K562 (cell line): ENCODE results near the gene SLC10A1. TPM values are rescaled to one million over a fixed set of nuclear protein-coding genes. Genes with fewer than 3 reads are reported as not detected.

Experiments used
- ATAC-seq: fragments of 200-7000 bp; cut with Tn5 transposase; 3 replicates; pipeline ENCODE4 v1.9.1; 2020; ENCODE audit warnings: moderate library complexity
- BruUV-seq: library from RNA; stranded (reverse); fragments of 400-500 nt; replicated peaks from 2 replicates; lab custom pipeline; 2021; lab: Mats Ljungman, UMichigan
- CTCF ChIA-PET: fragments of 300-600 bp; formaldehyde crosslinking; extraction: SDS; loops from one replicate; lab custom pipeline; 2021; ENCODE audit warnings: low intra/inter-chr PET ratio; lab: Yijun Ruan, JAX
- POLR2A ChIA-PET: fragments of 300-600, 350-650 bp; sonication (Branson Sonifier 250); formaldehyde crosslinking; extraction: SDS; loops from one replicate; lab custom pipeline; 2021; ENCODE audit warnings: antibody characterized with exemption, inconsistent platforms; lab: Yijun Ruan, JAX
- DNase-seq, 4 experiments: peaks; one replicate each; pipeline versions ENCODE4 v3.0.0 to v3.0.0-alpha.2; 2011 to 2018; ENCODE audit warnings: low spot score in 3 of 4, mixed read lengths in 3 of 4; ENCODE audit errors: extremely low read depth in 1 of 4
- FAIRE-seq: peaks from 2 replicates; lab custom pipeline; 2011; peaks lifted over from hg19 to GRCh38; lab: Jason Lieb, UNC
- H2AFZ ChIP-seq: 2 replicates; pipeline ENCODE4 v1.6.0; 2011; ENCODE audit warnings: low read depth, low read length, control low read depth, inconsistent platforms
- H3K27ac ChIP-seq: fragments of 200-600 bp; 3 replicates; pipeline ENCODE4 v1.8.0; 2011; ENCODE audit warnings: low read depth, mild to moderate bottlenecking, control low read depth, inconsistent platforms, low read length, moderate library complexity, mixed read lengths; ENCODE audit errors: extremely low read depth
- H3K27me3 ChIP-seq, 2 experiments: fragments of 300-600 bp in 1 of 2; 2 replicates in 1 of 2; 3 replicates in 1 of 2; pipeline versions ENCODE4 v1.6.0 to v1.8.0; 2011; ENCODE audit warnings: inconsistent platforms in 2 of 2, low read length in 2 of 2, mild to moderate bottlenecking in 1 of 2, mixed read lengths in 1 of 2, moderate library complexity in 1 of 2; ENCODE audit not compliant: control insufficient read depth in 2 of 2, insufficient read depth in 2 of 2
- H3K36me3 ChIP-seq: fragments of 300-600 bp; 3 replicates; pipeline ENCODE4 v1.8.0; 2011; ENCODE audit warnings: mild to moderate bottlenecking, low read length, inconsistent platforms; ENCODE audit not compliant: control insufficient read depth, insufficient read depth
- H3K4me1 ChIP-seq, 2 experiments: fragments of 200-600 bp in 1 of 2; replicated peaks in 1 of 2; 2 replicates in 1 of 2; 3 replicates in 1 of 2; pipeline versions ENCODE4 v1.5.1 to v1.8.0; 2011; ENCODE audit warnings: inconsistent platforms in 2 of 2, low read length in 2 of 2, mild to moderate bottlenecking in 1 of 2, mixed read lengths in 1 of 2, moderate library complexity in 1 of 2; ENCODE audit not compliant: control insufficient read depth in 2 of 2, insufficient read depth in 2 of 2
- H3K4me2 ChIP-seq: 2 replicates; pipeline ENCODE4 v1.6.1; 2011; ENCODE audit warnings: low read length, control low read depth, inconsistent platforms, mixed read lengths; ENCODE audit not compliant: insufficient read depth
- H3K4me3 ChIP-seq: fragments of 200-600 bp; sonication (generic), shearing (Covaris generic); 2 replicates; pipeline ENCODE4 v1.5.1; 2016; ENCODE audit warnings: control low read depth, inconsistent platforms
- H3K79me2 ChIP-seq: fragments of 200-600 bp; 3 replicates; pipeline ENCODE4 v1.8.0; 2011; ENCODE audit warnings: low read length, inconsistent platforms; ENCODE audit not compliant: control insufficient read depth, insufficient read depth
- H3K9ac ChIP-seq, 2 experiments: 2 replicates each; pipeline versions ENCODE4 v1.6.0 to v1.6.1; 2011; ENCODE audit warnings: low read depth in 2 of 2, low read length in 2 of 2, control low read depth in 1 of 2, inconsistent platforms in 1 of 2, mild to moderate bottlenecking in 1 of 2, mixed read lengths in 1 of 2; ENCODE audit not compliant: insufficient read depth in 1 of 2
- H3K9me1 ChIP-seq: one replicate; pipeline ENCODE4 v1.6.0; 2011; ENCODE audit warnings: inconsistent platforms, mild to moderate bottlenecking, low read length, moderate library complexity; ENCODE audit not compliant: control insufficient read depth, insufficient read depth
- H3K9me3 ChIP-seq: replicated peaks from 2 replicates; pipeline ENCODE4 v1.5.1; 2011; ENCODE audit warnings: low read depth, low read length, inconsistent platforms; ENCODE audit not compliant: control insufficient read depth, insufficient read depth
- H4K20me1 ChIP-seq: replicated peaks from 2 replicates; pipeline ENCODE4 v1.6.1; 2011; ENCODE audit warnings: low read length, inconsistent platforms, mixed read lengths; ENCODE audit not compliant: control insufficient read depth, insufficient read depth
- CBX8 ChIP-seq: fragments of 200-600 bp; sonication (generic); IDR thresholded peaks from 2 replicates; pipeline ENCODE4 v1.6.1; 2012; ENCODE audit warnings: borderline replicate concordance, mixed run types, low read depth, mild to moderate bottlenecking, moderate library complexity, mixed read lengths, low read length, control low read depth, inconsistent platforms; ENCODE audit not compliant: poor library complexity, severe bottlenecking; ENCODE audit errors: extremely low read depth
- DACH1 ChIP-seq: fragments of 450-650 bp; IDR thresholded peaks from 2 replicates; pipeline ENCODE4 v1.6.1; 2018; ENCODE audit not compliant: partially characterized antibody
- ELF4 ChIP-seq: fragments of 450-650 bp; formaldehyde crosslinking; IDR thresholded peaks from 2 replicates; pipeline ENCODE4 v1.4.0; 2022; ENCODE audit warnings: missing genetic modification characterization
- HSF4 ChIP-seq: fragments of 250-450 bp; sonication (Bioruptor Pico); IDR thresholded peaks from 2 replicates; pipeline ENCODE4 v2.1.2; 2022; ENCODE audit warnings: mild to moderate bottlenecking, moderate library complexity, borderline replicate concordance
- KLF13 ChIP-seq: fragments of 450-650 bp; IDR thresholded peaks from 2 replicates; pipeline ENCODE4 v1.6.1; 2016; ENCODE audit warnings: missing genetic modification characterization, low read depth, mild to moderate bottlenecking, missing compliant biosample characterization, moderate library complexity, borderline replicate concordance
- MAX ChIP-seq: sonication (generic); formaldehyde crosslinking; IDR thresholded peaks from 2 replicates; pipeline ENCODE4 v1.9.0; 2022; ENCODE audit warnings: mild to moderate bottlenecking, missing genetic modification reagents
- SPI1 ChIP-seq: IDR thresholded peaks from 2 replicates; pipeline ENCODE4 v1.6.1; 2011; ENCODE audit warnings: low read depth, low read length, control low read depth, borderline replicate concordance
- TCF3 ChIP-seq: sonication (generic); formaldehyde crosslinking; IDR thresholded peaks from 2 replicates; pipeline ENCODE4 v1.4.0; 2020; ENCODE audit warnings: mild to moderate bottlenecking, missing genetic modification reagents
- TEAD4 ChIP-seq, 2 experiments: sonication (generic) in 1 of 2; formaldehyde crosslinking in 1 of 2; IDR thresholded peaks; 2 replicates each; pipeline versions ENCODE4 v1.6.1 to v1.8.0; 2012 to 2022; ENCODE audit warnings: borderline replicate concordance in 1 of 2, inconsistent platforms in 1 of 2, low read length in 1 of 2, mild to moderate bottlenecking in 1 of 2, missing genetic modification reagents in 1 of 2
- TSHZ1 ChIP-seq: fragments of 250-450 bp; sonication (Bioruptor Pico); IDR thresholded peaks from 2 replicates; pipeline ENCODE4 v1.4.0; 2020; ENCODE audit warnings: mild to moderate bottlenecking, moderate library complexity
- ZNF212 ChIP-seq: fragments of 450-650 bp; formaldehyde crosslinking; IDR thresholded peaks from 2 replicates; pipeline ENCODE4 v1.4.0; 2020; ENCODE audit warnings: mild to moderate bottlenecking
- ZNF780A ChIP-seq: fragments of 250-450 bp; sonication (Bioruptor Pico); IDR thresholded peaks from 2 replicates; pipeline ENCODE4 v1.5.0; 2021; ENCODE audit warnings: mild to moderate bottlenecking
- WGBS: fragments of 100-300 bp; shearing (Covaris generic); methylation state at CpG from one replicate; pipeline ENCODE4 v1.1.6; 2016; ENCODE audit warnings: low coverage, mixed read lengths; ENCODE audit not compliant: insufficient coverage; ENCODE audit errors: missing lambda C conversion rate; 5-methylcytosine and 5-hydroxymethylcytosine counted together
- in situ Hi-C: fragments of 300-500 bp; cut with MboI; formaldehyde crosslinking; loops from 4 replicates; pipeline ENCODE4 v1.15.0; 2018; ENCODE audit warnings: inconsistent platforms, mixed read lengths
- intact Hi-C: fragments of 100-400 bp; cut with micrococcal nuclease; formaldehyde crosslinking; loops from 2 replicates; pipeline ENCODE4 v1.14.2; 2022
- polyA plus RNA-seq, 8 experiments: library from polyadenylated mRNA; depleted of rRNA in 4 of 8; stranded (reverse) in 5 of 8; unstranded in 3 of 8; fragments of >200 nt; fragmentation: Nextera tagmentation in 2 of 8; fragmentation: Illumina TruSeq in 1 of 8; extraction: Ambion mirVana in 2 of 8; extraction: Trizol in 1 of 8; gene quantifications; 2 replicates each; pipeline versions ENCODE4 v1.2.1 to v1.2.3, GENCODE V29; 2011 to 2014; ENCODE audit warnings: inconsistent platforms in 1 of 8, missing spikeins in 1 of 8
- total RNA-seq, 7 experiments: library from RNA; depleted of rRNA in 6 of 7; stranded (reverse); fragments of >200 nt in 6 of 7; fragmentation: Illumina TruSeq in 2 of 7; extraction: Trizol in 2 of 7; gene quantifications; 2 replicates each; pipeline versions ENCODE4 v1.2.1 to v1.2.3, GENCODE V29; 2011 to 2021; ENCODE audit warnings: low replicate concordance in 1 of 7

Gene SLC10A1
- total and polyA plus RNA-seq, 9 of the 15 experiments (the other 6 are each of a cell fraction or from before 2014, with no cell fraction given), result not detected

GRCh38 chr14:69755296-69755695 lies 41.7 kb downstream of the SLC10A1 start:
- Histone ChIP-seq H3K9ac (no peak overlapping the region), H3K4me2 (no peak overlapping the region), H4K20me1 (no peaks in the 10 kb centered on the region), H3K9me1 (no peaks in the 10 kb centered on the region), H3K27me3 (no peaks in the 10 kb centered on the region), H3K27ac (peak overlapping the region; percentile 32; the same call in 1 of the 3 replicates), H2AFZ (peak overlapping the region; percentile 76), H3K9me3 (no peaks in the 10 kb centered on the region), H3K4me3 (no peak overlapping the region), H3K79me2 (no peaks in the 10 kb centered on the region), H3K36me3 (no peaks in the 10 kb centered on the region), H3K4me1 (peaks cover 4 to 26% of the 10 kb centered on the region in 2 experiments; a peak in 4 of 5 replicates)
- CTCF ChIA-PET, result no interaction called here
- POLR2A ChIA-PET, result interaction anchor here (3.6 kb wide), 1 partner anchor 12 kb away, joined by 24 read pairs; the partner anchor contains the start of gene SRSF5
- FAIRE-seq, result peak; percentile 70
- TF ChIP-seq HSF4 (CRISPR knock-in tag) (no peak), SPI1 (peak; percentile 75; the same call in 1 of the 2 replicates)
- DNase-seq, result no peak
- intact Hi-C loops (no loop called here), in situ Hi-C loops (no loop called here)
- ATAC-seq, result no peak
- BruUV-seq, result no TSS peak

- no peak overlapping the region for H3K4me3 ChIP-seq
- CTCF ChIA-PET, result no interaction called here
- H3K9ac ChIP-seq, result no peak overlapping the region
- ATAC-seq, result no peak
- peak overlapping the region; percentile 70; the same call in 1 of the 2 replicates for H2AFZ ChIP-seq
- H3K27ac ChIP-seq, result no peak overlapping the region
- H4K20me1 ChIP-seq, result no peaks in the 10 kb centered on the region
- intact Hi-C loops, result no loop called here
- BruUV-seq, result no TSS peak
- in situ Hi-C loops, result no loop called here
- no peak for FAIRE-seq
- no peak overlapping the region for H3K4me2 ChIP-seq
- peaks cover 4 to 32% of the 10 kb centered on the region in 2 experiments; a peak in 4 of 5 replicates for H3K4me1 ChIP-seq
- no peak for DNase-seq
- POLR2A ChIA-PET, result interaction anchor here (0.6 to 3.6 kb wide), 2 partner anchors 12 to 85 kb away, joined by 4 to 24 read pairs; partner anchors contain the start of gene SRSF5
- no peaks in the 10 kb centered on the region for H3K9me3 ChIP-seq
- WGBS, result 41% methylated on average over 2 of the region's 2 CpGs
- no peaks in the 10 kb centered on the region for H3K9me1 ChIP-seq
- no peaks in the 10 kb centered on the region for H3K36me3 ChIP-seq
- H3K79me2 ChIP-seq, result no peaks in the 10 kb centered on the region
- no peaks in the 10 kb centered on the region for H3K27me3 ChIP-seq
- TF ChIP-seq ZNF212 (CRISPR knock-in tag) (no peak), TEAD4 (IDR thresholded peaks at IDR 0.05; ENCODE audit: low read length) (0 out of 2 replicates have a peak, but pooled peaks have one; percentile 21), TEAD4 (CRISPR knock-in tag; IDR thresholded peaks at IDR 0.05; ENCODE audit: borderline replicate concordance) (no peak), ELF4 (no peak), CBX8 (no peak), ZNF780A (no peak), KLF13 (no peak), MAX (no peak), TSHZ1 (CRISPR knock-in tag) (no peak), TCF3 (no peak), DACH1 (no peak)
Observed at GRCh38 chr14:69754487-69754886, 42.6 kb downstream of the SLC10A1 start.
